GM23338 (cell line): Measurements from ENCODE around the gene TMEM107. TPM values are rescaled to one million over a fixed set of nuclear protein-coding genes. Genes with fewer than 3 reads are reported as not detected.
A peak's percentile ranks its signal among the peaks of the same experiment; 100 is the strongest.

Source experiments
- ATAC-seq: fragments of 200-7000 bp; cut with Tn5 transposase; 3 replicates; pipeline ENCODE4 v1.9.1; 2020
- DNase-seq: peaks from one replicate; pipeline ENCODE4 v3.0.0-alpha.2; 2015; ENCODE audit warnings: low spot score
- H2AFZ ChIP-seq: fragments of 200-600 bp; sonication (generic); 2 replicates; pipeline ENCODE4 v1.8.0; 2016; ENCODE audit warnings: antibody characterized with exemption, mild to moderate bottlenecking, moderate library complexity
- H3F3A ChIP-seq: fragments of 200-600 bp; sonication (generic); replicated peaks from 2 replicates; pipeline ENCODE4 v1.8.0; 2017; ENCODE audit warnings: antibody characterized with exemption, mixed run types, low read depth
- H3K27ac ChIP-seq: fragments of 200-600 bp; sonication (generic); 2 replicates; pipeline ENCODE4 v1.6.1; 2016; ENCODE audit warnings: low read depth
- H3K27me3 ChIP-seq: fragments of 200-600 bp; sonication (generic); 2 replicates; pipeline ENCODE4 v1.8.0; 2016; ENCODE audit warnings: mild to moderate bottlenecking, mixed run types, moderate library complexity; ENCODE audit not compliant: insufficient read depth
- H3K36me3 ChIP-seq: fragments of 200-600 bp; sonication (generic); 2 replicates; pipeline ENCODE4 v1.8.0; 2016; ENCODE audit warnings: mild to moderate bottlenecking; ENCODE audit not compliant: insufficient read depth
- H3K4me1 ChIP-seq: fragments of 200-600 bp; sonication (generic); 2 replicates; pipeline ENCODE4 v1.8.0; 2016; ENCODE audit warnings: mild to moderate bottlenecking, moderate library complexity; ENCODE audit not compliant: insufficient read depth
- H3K4me2 ChIP-seq: fragments of 200-600 bp; sonication (generic); 2 replicates; pipeline ENCODE4 v1.7.1; 2017; ENCODE audit warnings: mixed run types
- H3K4me3 ChIP-seq: fragments of 200-600 bp; sonication (generic); 2 replicates; pipeline ENCODE4 v1.6.1; 2016; ENCODE audit warnings: mixed run types
- H3K79me2 ChIP-seq: fragments of 200-600 bp; sonication (generic); replicated peaks from 2 replicates; pipeline ENCODE4 v1.8.0; 2017; ENCODE audit warnings: mild to moderate bottlenecking; ENCODE audit not compliant: insufficient read depth
- H3K9me2 ChIP-seq: fragments of 200-600 bp; sonication (generic); 2 replicates; pipeline ENCODE4 v1.8.0; 2017; ENCODE audit not compliant: insufficient read depth
- H4K20me1 ChIP-seq: fragments of 200-600 bp; sonication (generic); replicated peaks from 2 replicates; pipeline ENCODE4 v1.8.0; 2017; ENCODE audit warnings: mild to moderate bottlenecking; ENCODE audit not compliant: insufficient read depth
- H3K27ac Mint-ChIP-seq: 2 replicates; pipeline ENCODE4 v1.8.0; 2020; ENCODE audit warnings: inconsistent platforms, mild to moderate bottlenecking, moderate library complexity, mixed read lengths
- H3K27me3 Mint-ChIP-seq: 3 replicates; pipeline ENCODE4 v1.8.0; 2022; ENCODE audit warnings: low read depth, mild to moderate bottlenecking, moderate library complexity, mixed read lengths, inconsistent platforms; ENCODE audit not compliant: insufficient read depth, poor library complexity
- H3K36me3 Mint-ChIP-seq: 3 replicates; pipeline ENCODE4 v1.8.0; 2021; ENCODE audit warnings: low read depth, mild to moderate bottlenecking, inconsistent platforms, moderate library complexity, mixed read lengths
- H3K4me1 Mint-ChIP-seq: 3 replicates; pipeline ENCODE4 v1.8.0; 2020; ENCODE audit warnings: mild to moderate bottlenecking, inconsistent platforms, mixed read lengths
- H3K4me3 Mint-ChIP-seq: 3 replicates; pipeline ENCODE4 v1.8.0; 2021; ENCODE audit warnings: moderate library complexity, mild to moderate bottlenecking, inconsistent platforms, mixed read lengths
- H3K9me3 Mint-ChIP-seq: 3 replicates; pipeline ENCODE4 v1.8.0; 2020; ENCODE audit warnings: moderate library complexity, mild to moderate bottlenecking, inconsistent platforms, mixed read lengths
- CREB1 ChIP-seq: fragments of 250-450 bp; sonication (Bioruptor Pico); IDR thresholded peaks from 2 replicates; pipeline ENCODE4 v1.5.0; 2020; ENCODE audit warnings: low read depth, mild to moderate bottlenecking, moderate library complexity
- ETS1 ChIP-seq: IDR thresholded peaks from 2 replicates; pipeline ENCODE4 v1.6.1; 2016; ENCODE audit warnings: antibody characterized with exemption
- EZH2 ChIP-seq: fragments of 200-600 bp; sonication (generic); IDR thresholded peaks from one replicate; pipeline ENCODE4 v1.8.0; 2017; ENCODE audit warnings: antibody characterized with exemption, mild to moderate bottlenecking, low read depth; ENCODE audit not compliant: unreplicated experiment
- NANOG ChIP-seq: IDR thresholded peaks from 2 replicates; pipeline ENCODE4 v1.6.1; 2016; ENCODE audit warnings: antibody characterized with exemption, borderline replicate concordance
- POLR2AphosphoS5 ChIP-seq: IDR thresholded peaks from 2 replicates; pipeline ENCODE4 v1.6.1; 2016; ENCODE audit warnings: antibody characterized with exemption, low read depth
- ZNF114 ChIP-seq: fragments of 250-450 bp; sonication (Bioruptor Pico); IDR thresholded peaks from 2 replicates; pipeline ENCODE4 v1.5.0; 2020; ENCODE audit warnings: mild to moderate bottlenecking, moderate library complexity
- polyA plus RNA-seq: library from polyadenylated mRNA; unstranded; fragments of >200 nt; fragmentation: Nextera tagmentation; extraction: Ambion mirVana; gene quantifications from 2 replicates; pipeline ENCODE4 v1.2.1, GENCODE V29; 2016
- total RNA-seq: library from RNA; depleted of rRNA; stranded (reverse); fragments of >200 nt; shearing (Covaris generic); gene quantifications from 2 replicates; pipeline ENCODE4 v1.2.3, GENCODE V29; 2014
- TF ChIP-seq, protein P1 (sequence below): fragments of 250-450 bp; sonication (Bioruptor Pico); IDR thresholded peaks from 2 replicates; pipeline ENCODE4 v1.5.0; 2020; ENCODE audit warnings: mild to moderate bottlenecking, moderate library complexity

The TMEM107 gene
- total and polyA plus RNA-seq, 2 experiments from 2014 or later: 10.8 to 20.4 TPM

- H3K4me3 ChIP-seq: peak within 1 kb of the TSS; percentile 100
- H3K4me3 Mint-ChIP-seq: no peak within 1 kb of the TSS; the same call in 2 of the 3 replicates
- H3K27ac ChIP-seq: no peak within 1 kb of the TSS
- peaks cover 12% of the 10 kb centered on the region for H3K27me3 Mint-ChIP-seq
- TF ChIP-seq NANOG (no peak), POLR2AphosphoS5 (peak; percentile 72), ETS1 (no peak), CREB1 (CRISPR knock-in tag) (0 out of 2 replicates have a peak, but pooled peaks have one; percentile 49), EZH2 (no peak), ZNF114 (CRISPR knock-in tag) (no peak)
- TF ChIP-seq, protein P1, sequence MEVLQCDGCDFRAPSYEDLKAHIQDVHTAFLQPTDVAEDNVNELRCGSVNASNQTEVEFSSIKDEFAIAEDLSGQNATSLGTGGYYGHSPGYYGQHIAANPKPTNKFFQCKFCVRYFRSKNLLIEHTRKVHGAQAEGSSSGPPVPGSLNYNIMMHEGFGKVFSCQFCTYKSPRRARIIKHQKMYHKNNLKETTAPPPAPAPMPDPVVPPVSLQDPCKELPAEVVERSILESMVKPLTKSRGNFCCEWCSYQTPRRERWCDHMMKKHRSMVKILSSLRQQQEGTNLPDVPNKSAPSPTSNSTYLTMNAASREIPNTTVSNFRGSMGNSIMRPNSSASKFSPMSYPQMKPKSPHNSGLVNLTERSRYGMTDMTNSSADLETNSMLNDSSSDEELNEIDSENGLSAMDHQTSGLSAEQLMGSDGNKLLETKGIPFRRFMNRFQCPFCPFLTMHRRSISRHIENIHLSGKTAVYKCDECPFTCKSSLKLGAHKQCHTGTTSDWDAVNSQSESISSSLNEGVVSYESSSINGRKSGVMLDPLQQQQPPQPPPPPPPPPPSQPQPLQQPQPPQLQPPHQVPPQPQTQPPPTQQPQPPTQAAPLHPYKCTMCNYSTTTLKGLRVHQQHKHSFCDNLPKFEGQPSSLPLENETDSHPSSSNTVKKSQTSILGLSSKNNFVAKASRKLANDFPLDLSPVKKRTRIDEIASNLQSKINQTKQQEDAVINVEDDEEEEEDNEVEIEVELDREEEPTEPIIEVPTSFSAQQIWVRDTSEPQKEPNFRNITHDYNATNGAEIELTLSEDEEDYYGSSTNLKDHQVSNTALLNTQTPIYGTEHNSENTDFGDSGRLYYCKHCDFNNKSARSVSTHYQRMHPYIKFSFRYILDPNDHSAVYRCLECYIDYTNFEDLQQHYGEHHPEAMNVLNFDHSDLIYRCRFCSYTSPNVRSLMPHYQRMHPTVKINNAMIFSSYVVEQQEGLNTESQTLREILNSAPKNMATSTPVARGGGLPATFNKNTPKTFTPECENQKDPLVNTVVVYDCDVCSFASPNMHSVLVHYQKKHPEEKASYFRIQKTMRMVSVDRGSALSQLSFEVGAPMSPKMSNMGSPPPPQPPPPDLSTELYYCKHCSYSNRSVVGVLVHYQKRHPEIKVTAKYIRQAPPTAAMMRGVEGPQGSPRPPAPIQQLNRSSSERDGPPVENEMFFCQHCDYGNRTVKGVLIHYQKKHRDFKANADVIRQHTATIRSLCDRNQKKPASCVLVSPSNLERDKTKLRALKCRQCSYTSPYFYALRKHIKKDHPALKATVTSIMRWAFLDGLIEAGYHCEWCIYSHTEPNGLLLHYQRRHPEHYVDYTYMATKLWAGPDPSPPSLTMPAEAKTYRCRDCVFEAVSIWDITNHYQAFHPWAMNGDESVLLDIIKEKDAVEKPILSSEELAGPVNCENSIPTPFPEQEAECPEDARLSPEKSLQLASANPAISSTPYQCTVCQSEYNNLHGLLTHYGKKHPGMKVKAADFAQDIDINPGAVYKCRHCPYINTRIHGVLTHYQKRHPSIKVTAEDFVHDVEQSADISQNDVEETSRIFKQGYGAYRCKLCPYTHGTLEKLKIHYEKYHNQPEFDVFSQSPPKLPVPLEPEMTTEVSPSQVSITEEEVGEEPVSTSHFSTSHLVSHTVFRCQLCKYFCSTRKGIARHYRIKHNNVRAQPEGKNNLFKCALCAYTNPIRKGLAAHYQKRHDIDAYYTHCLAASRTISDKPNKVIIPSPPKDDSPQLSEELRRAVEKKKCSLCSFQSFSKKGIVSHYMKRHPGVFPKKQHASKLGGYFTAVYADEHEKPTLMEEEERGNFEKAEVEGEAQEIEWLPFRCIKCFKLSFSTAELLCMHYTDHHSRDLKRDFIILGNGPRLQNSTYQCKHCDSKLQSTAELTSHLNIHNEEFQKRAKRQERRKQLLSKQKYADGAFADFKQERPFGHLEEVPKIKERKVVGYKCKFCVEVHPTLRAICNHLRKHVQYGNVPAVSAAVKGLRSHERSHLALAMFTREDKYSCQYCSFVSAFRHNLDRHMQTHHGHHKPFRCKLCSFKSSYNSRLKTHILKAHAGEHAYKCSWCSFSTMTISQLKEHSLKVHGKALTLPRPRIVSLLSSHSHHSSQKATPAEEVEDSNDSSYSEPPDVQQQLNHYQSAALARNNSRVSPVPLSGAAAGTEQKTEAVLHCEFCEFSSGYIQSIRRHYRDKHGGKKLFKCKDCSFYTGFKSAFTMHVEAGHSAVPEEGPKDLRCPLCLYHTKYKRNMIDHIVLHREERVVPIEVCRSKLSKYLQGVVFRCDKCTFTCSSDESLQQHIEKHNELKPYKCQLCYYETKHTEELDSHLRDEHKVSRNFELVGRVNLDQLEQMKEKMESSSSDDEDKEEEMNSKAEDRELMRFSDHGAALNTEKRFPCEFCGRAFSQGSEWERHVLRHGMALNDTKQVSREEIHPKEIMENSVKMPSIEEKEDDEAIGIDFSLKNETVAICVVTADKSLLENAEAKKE (CRISPR knock-in tag): no peak
- peaks cover 15% of the 10 kb centered on the region for H3F3A ChIP-seq
- no peaks in the 10 kb centered on the region for H4K20me1 ChIP-seq
- H3K79me2 ChIP-seq: no peaks in the 10 kb centered on the region
- peak within 1 kb of the TSS; percentile 78 for H3K4me2 ChIP-seq
- H3K4me1 ChIP-seq: peaks cover 9% of the 10 kb centered on the region
- H3K4me1 Mint-ChIP-seq: peaks cover 7% of the 10 kb centered on the region
- peak; percentile 99 for DNase-seq
- H2AFZ ChIP-seq: peak within 1 kb of the TSS; percentile 67; the same call in 1 of the 2 replicates
- no peaks in the 10 kb centered on the region for H3K9me2 ChIP-seq
- no peaks in the 10 kb centered on the region for H3K36me3 ChIP-seq
- H3K36me3 Mint-ChIP-seq: no peaks in the 10 kb centered on the region; the same call in 2 of the 3 replicates
- H3K27me3 ChIP-seq: peaks cover 13% of the 10 kb centered on the region
- H3K9me3 Mint-ChIP-seq: no peaks in the 10 kb centered on the region
- H3K27ac Mint-ChIP-seq: peak within 1 kb of the TSS; percentile 23; the same call in 1 of the 2 replicates
- ATAC-seq: peak; percentile 52
Observed at GRCh38 chr17:8189711-8190477, 13.7 kb upstream of the TMEM107 start, which contains the start of gene BORCS6. Gene BORCS6, minus strand, starts transcription at chr17:8190180. Its CDS starts 40 bp downstream, at chr17:8190140.
